Measurements from ENCODE around the gene RSF1.
"Not testable (repeated sequence)": the region's sequence is repeated elsewhere in the genome, so short reads cannot be mapped to it uniquely, and the experiment has no call there.

The RSF1 gene

GRCh38 chr11:77665240-77665965 is 155.1 kb downstream of the RSF1 start:
- Mint-ChIP-seq H3K9me3 (no peaks in the 10 kb centered on the region), H3K4me3 (no peak overlapping the region), H3K27me3 (ENCODE audit: low read depth) (no peaks in the 10 kb centered on the region), H3K36me3 (ENCODE audit: low read depth) (peaks cover 33% of the 10 kb centered on the region), H3K4me1 (ENCODE audit: low read depth) (no peaks in the 10 kb centered on the region), H3K27ac (no peak overlapping the region)
- DNase-seq (ENCODE audit: low spot score): no peak

GRCh38 chr11:77661670-77662069 is 158.9 kb downstream of the RSF1 start:
- Mint-ChIP-seq H3K36me3 (ENCODE audit: low read depth) (peaks cover 11% of the 10 kb centered on the region), H3K4me3 (no peak overlapping the region)

GRCh38 chr11:77660947-77661346 is 159.6 kb downstream of the RSF1 start:
- Mint-ChIP-seq H3K27me3 (ENCODE audit: low read depth) (no peaks in the 10 kb centered on the region), H3K4me1 (ENCODE audit: low read depth) (no peaks in the 10 kb centered on the region), H3K36me3 (ENCODE audit: low read depth) (peaks cover 7% of the 10 kb centered on the region), H3K4me3 (no peak overlapping the region), H3K9me3 (no peaks in the 10 kb centered on the region), H3K27ac (no peak overlapping the region)
- DNase-seq (ENCODE audit: low spot score): no peak

More at GRCh38 chr11:77661670-77662069, 158.9 kb downstream of the RSF1 start:
- no peaks in the 10 kb centered on the region for H3K27me3 Mint-ChIP-seq (ENCODE audit: low read depth)
- DNase-seq (ENCODE audit: low spot score): no peak
- H3K4me1 Mint-ChIP-seq (ENCODE audit: low read depth): no peaks in the 10 kb centered on the region
- H3K9me3 Mint-ChIP-seq: no peaks in the 10 kb centered on the region
- H3K27ac Mint-ChIP-seq: no peak overlapping the region

GRCh38 chr11:77658213-77659013 is 162.1 kb downstream of the RSF1 start:
- no peak overlapping the region for H3K27ac Mint-ChIP-seq
- no peaks in the 10 kb centered on the region for H3K9me3 Mint-ChIP-seq
- no peak overlapping the region for H3K4me3 Mint-ChIP-seq
- DNase-seq (ENCODE audit: low spot score): no peak
- H3K4me1 Mint-ChIP-seq (ENCODE audit: low read depth): no peaks in the 10 kb centered on the region
- no peaks in the 10 kb centered on the region for H3K27me3 Mint-ChIP-seq (ENCODE audit: low read depth)
- no peaks in the 10 kb centered on the region for H3K36me3 Mint-ChIP-seq (ENCODE audit: low read depth)

DNA sequence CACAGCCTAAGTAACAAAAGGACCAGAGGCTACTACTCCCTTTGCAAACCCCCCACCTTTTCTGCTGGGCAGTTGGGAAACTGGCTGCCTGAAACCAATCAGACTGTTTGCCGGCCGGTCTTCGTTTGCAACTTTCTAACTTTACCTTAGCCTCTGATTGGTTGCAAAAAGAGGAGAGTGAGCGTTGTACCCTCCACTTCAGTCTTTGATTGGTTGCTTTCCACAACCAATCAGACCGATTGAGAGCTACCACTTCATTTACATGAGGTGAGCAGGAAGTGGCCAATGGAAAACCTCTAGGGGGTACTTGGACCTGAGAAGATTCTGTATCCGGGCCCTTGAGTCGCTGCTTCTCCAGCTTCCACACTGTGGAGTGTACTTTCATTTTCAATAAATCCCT is 164.2 kb downstream of the RSF1 start:
- H3K4me1 Mint-ChIP-seq (ENCODE audit: low read depth): no peaks in the 10 kb centered on the region
- no peak overlapping the region for H3K27ac Mint-ChIP-seq
- no peaks in the 10 kb centered on the region for H3K9me3 Mint-ChIP-seq
- no peaks in the 10 kb centered on the region for H3K36me3 Mint-ChIP-seq (ENCODE audit: low read depth)
- H3K27me3 Mint-ChIP-seq (ENCODE audit: low read depth): no peaks in the 10 kb centered on the region
- no peak for DNase-seq (ENCODE audit: low spot score)
- H3K4me3 Mint-ChIP-seq: no peak overlapping the region

- no peak overlapping the region for H3K4me3 Mint-ChIP-seq
- H3K27ac Mint-ChIP-seq: no peak overlapping the region
- no peaks in the 10 kb centered on the region for H3K9me3 Mint-ChIP-seq
- H3K4me1 Mint-ChIP-seq (ENCODE audit: low read depth): no peaks in the 10 kb centered on the region
- DNase-seq (ENCODE audit: low spot score): no peak
- H3K36me3 Mint-ChIP-seq (ENCODE audit: low read depth): no peaks in the 10 kb centered on the region
- no peaks in the 10 kb centered on the region for H3K27me3 Mint-ChIP-seq (ENCODE audit: low read depth)
Measured at GRCh38 chr11:77654770-77655434, 165.6 kb downstream of the RSF1 start.

- Mint-ChIP-seq H3K4me3 (no peak overlapping the region), H3K36me3 (ENCODE audit: low read depth) (no peaks in the 10 kb centered on the region), H3K27me3 (ENCODE audit: low read depth) (peaks cover 9% of the 10 kb centered on the region), H3K27ac (no peak overlapping the region), H3K4me1 (ENCODE audit: low read depth) (no peaks in the 10 kb centered on the region), H3K9me3 (no peaks in the 10 kb centered on the region)
- no peak for DNase-seq (ENCODE audit: low spot score)
Measured at GRCh38 chr11:77650123-77650522, 170.4 kb downstream of the RSF1 start.

- peaks cover 10% of the 10 kb centered on the region for H3K4me1 Mint-ChIP-seq (ENCODE audit: low read depth)
- DNase-seq (ENCODE audit: low spot score): no peak
- no peaks in the 10 kb centered on the region for H3K9me3 Mint-ChIP-seq
- no peak overlapping the region for H3K27ac Mint-ChIP-seq
- H3K4me3 Mint-ChIP-seq: no peak overlapping the region
- H3K27me3 Mint-ChIP-seq (ENCODE audit: low read depth): peaks cover 9% of the 10 kb centered on the region
- H3K36me3 Mint-ChIP-seq (ENCODE audit: low read depth): no peaks in the 10 kb centered on the region
Measured at GRCh38 chr11:77647654-77648305, 172.7 kb downstream of the RSF1 start.

DNA sequence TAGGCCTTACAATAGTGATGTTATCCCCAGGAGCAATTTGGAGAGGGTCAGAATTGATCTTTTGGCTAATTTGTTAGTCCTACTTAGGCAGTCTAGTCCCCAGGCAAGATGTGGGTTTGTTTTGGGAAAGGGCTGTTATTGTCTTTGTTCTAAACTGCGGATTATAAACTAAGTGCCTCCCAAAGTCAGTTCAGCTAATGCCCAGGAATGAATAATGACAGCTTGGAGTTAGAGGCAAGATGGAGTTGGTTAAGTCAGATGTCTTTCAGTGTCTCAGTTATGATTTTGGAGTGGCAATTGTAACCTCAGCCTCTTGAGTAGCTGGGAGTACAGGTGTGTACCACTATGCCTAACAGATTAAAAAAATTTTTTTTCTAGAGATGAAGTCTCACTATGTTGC is 175.6 kb downstream of the RSF1 start:
- H3K27me3 Mint-ChIP-seq (ENCODE audit: low read depth): peaks cover 9% of the 10 kb centered on the region

GRCh38 chr11:77642228-77642627 is 178.3 kb downstream of the RSF1 start:
- no peak for DNase-seq (ENCODE audit: low spot score)
- peaks cover 6% of the 10 kb centered on the region for H3K27me3 Mint-ChIP-seq (ENCODE audit: low read depth)
- no peak overlapping the region for H3K4me3 Mint-ChIP-seq
- H3K36me3 Mint-ChIP-seq (ENCODE audit: low read depth): peaks cover 10% of the 10 kb centered on the region
- no peak overlapping the region for H3K27ac Mint-ChIP-seq
- peaks cover 22% of the 10 kb centered on the region for H3K4me1 Mint-ChIP-seq (ENCODE audit: low read depth)
- peaks cover 6% of the 10 kb centered on the region for H3K9me3 Mint-ChIP-seq

More for the DNA sequence above, 175.6 kb downstream of the RSF1 start:
- no peak overlapping the region for H3K4me3 Mint-ChIP-seq
- H3K27ac Mint-ChIP-seq: no peak overlapping the region
- H3K9me3 Mint-ChIP-seq: peaks cover 4% of the 10 kb centered on the region
- peaks cover 4% of the 10 kb centered on the region for H3K36me3 Mint-ChIP-seq (ENCODE audit: low read depth)
- H3K4me1 Mint-ChIP-seq (ENCODE audit: low read depth): peaks cover 14% of the 10 kb centered on the region
- no peak for DNase-seq (ENCODE audit: low spot score)

DNA sequence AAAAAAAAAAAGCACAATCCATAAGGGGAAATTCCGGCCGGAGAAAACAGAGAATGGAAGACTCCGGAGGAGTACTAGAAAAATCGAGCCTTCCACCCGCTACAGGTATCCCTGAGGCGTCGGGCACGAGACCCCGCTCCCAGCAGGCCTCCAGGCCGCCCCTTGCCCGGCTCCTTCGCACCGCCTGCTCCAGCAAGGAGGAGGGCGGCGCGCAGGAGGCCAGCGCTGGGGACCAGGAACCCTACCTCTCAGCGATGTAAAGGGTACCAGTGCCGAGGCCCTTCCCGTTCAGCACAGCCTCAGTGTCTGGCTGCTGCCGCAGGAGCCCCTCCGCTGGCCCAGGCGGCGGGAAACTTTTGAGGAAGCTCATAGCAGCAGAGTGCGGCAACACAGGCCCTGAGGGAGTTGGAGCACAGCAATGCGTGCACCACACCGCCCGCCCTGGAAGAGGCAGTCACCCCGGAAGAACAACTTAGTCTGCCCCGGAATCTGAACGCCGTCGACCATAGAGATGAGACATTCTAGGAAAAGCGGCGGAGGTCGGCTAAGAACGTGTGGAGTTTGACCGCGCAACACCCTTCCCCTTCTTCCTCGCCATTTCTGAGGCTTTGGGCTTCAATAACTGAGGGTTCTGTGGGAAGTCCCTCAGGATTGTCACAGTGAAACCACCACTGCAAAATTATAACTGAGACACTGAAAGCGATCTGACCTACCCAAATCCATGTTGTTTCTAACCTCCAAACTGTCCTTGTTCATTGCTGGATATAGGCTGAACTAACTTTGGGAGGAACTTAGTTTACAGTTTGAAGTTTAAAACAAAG is 183.0 kb downstream of the RSF1 start, which contains the start of gene CLNS1A:
Gene CLNS1A (minus strand): TSS at position 450 of the 821 bp plus-strand sequence. CDS start 80 bp downstream, at position 370.
- Mint-ChIP-seq H3K27me3 (ENCODE audit: low read depth) (no peaks in the 10 kb centered on the region), H3K4me1 (ENCODE audit: low read depth) (peaks cover 38% of the 10 kb centered on the region), H3K9me3 (peaks cover 6% of the 10 kb centered on the region), H3K36me3 (ENCODE audit: low read depth) (peaks cover 27% of the 10 kb centered on the region), H3K4me3 (peak within 1 kb of the TSS; percentile 92), H3K27ac (peak within 1 kb of the TSS; percentile 88)
- DNase-seq (ENCODE audit: low spot score): peak; percentile 80

DNA sequence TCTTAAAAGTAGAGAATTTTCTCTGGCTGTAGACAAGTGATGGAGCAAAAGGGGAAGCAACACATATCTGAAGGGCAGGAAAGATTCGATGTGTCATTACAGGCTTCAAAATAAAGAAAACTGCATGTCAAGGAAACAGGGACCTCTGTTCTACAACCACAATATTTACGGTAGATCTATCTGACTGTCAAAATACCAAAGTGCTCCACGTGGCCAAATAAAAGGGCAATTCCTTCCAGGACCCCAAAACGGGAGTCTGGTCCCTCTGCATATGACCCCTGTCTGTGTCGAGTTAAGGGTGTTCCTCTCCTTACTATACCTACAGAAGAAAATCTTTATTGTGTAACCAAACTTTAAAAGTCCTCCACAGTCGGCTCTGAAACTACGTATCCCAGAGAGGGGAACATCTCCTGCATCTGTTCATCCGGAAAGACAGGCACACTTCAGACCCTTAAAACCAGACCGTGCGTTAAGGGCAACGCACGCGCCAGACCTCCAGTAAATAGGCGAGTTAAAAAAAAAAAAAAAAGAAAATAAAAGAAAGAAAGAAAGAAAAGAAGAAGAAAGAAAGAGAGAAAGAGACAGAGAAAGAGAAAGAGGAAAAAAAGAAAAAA is 183.7 kb downstream of the RSF1 start:
- peaks cover 23% of the 10 kb centered on the region for H3K36me3 Mint-ChIP-seq (ENCODE audit: low read depth)
- no peaks in the 10 kb centered on the region for H3K27me3 Mint-ChIP-seq (ENCODE audit: low read depth)
- peak overlapping the region; percentile 88 for H3K27ac Mint-ChIP-seq
- no peak for DNase-seq (ENCODE audit: low spot score)
- H3K9me3 Mint-ChIP-seq: peaks cover 6% of the 10 kb centered on the region
- peaks cover 34% of the 10 kb centered on the region for H3K4me1 Mint-ChIP-seq (ENCODE audit: low read depth)
- H3K4me3 Mint-ChIP-seq: peak overlapping the region; percentile 92

- Mint-ChIP-seq H3K4me1 (ENCODE audit: low read depth) (peaks cover 43% of the 10 kb centered on the region), H3K4me3 (peak overlapping the region; percentile 43), H3K36me3 (ENCODE audit: low read depth) (peaks cover 26% of the 10 kb centered on the region)
- not testable (repeated sequence) for DNase-seq (ENCODE audit: low spot score); H3K27ac Mint-ChIP-seq; H3K27me3 Mint-ChIP-seq (ENCODE audit: low read depth); H3K9me3 Mint-ChIP-seq
Measured at GRCh38 chr11:77633926-77634325, 186.6 kb downstream of the RSF1 start.

All from T-helper 2 cell treated with Interferon-gamma antibody and Interleukin-4, amounts not matched to agents 5 μg/mL and 100 μg/mL, for 36 hours (primary cell).